ENCODE measurements around the gene DBN1.

DNA sequence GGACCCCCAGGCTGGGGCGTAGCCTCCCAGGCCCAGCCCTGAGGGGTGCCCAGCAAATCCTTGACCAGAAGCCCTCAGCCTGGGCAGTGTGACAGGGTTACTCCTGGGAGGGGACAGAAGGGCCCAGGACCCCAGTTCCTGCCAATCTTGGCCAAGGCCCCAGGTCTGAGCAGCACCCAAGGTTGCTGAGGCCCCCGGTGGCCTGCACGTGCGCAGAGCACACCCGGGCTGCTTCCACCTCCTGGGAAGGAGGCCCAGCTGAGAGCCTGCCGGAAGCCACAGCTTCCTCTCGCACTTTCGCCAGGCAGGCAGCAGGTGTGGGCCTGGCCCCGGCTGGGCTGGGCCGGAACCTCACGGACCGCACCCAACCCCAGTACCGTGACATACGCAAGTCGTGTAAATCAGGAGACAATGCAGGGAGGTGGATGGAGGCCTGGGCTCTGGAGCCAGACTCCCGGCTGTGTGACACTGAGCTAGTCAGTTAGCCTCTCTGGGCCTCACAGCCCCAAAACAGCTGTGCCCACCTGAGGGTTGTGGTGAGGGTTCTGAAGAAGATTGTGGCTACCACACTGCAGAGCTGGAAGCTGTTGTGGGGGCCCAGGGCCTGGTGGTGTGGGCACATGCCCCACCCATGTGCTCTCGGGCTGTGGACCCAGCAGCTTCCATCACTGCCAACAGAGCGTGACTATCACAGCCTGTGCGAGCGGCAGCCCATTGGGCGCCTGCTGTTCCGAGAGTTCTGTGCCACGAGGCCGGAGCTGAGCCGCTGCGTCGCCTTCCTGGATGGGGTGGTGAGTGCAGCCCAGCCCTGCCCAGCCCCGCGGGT, 41.9 kb downstream of the DBN1 start:
- TF ChIP-seq CTCF (conservative IDR thresholded peaks at IDR 0.05 in 1 of 2, IDR thresholded peaks at IDR 0.05 in 1 of 2; ENCODE audit: extremely low read depth in 1 of 2, insufficient read depth in 1 of 2, low read depth in 1 of 2, low read length in 2 of 2) (no peak), EZH2 (IDR thresholded peaks at IDR 0.05; ENCODE audit: borderline replicate concordance, low read length) (no peak)
